Neural progenitor cell (in vitro differentiated cells): ENCODE results near the gene OTULIN.

ENCODE experiments used
- EZH2 ChIP-seq: fragments of 200-600 bp; sonication (generic); IDR thresholded peaks from 2 replicates; pipeline ENCODE4 v1.6.1; 2017; ENCODE audit warnings: antibody characterized with exemption, mild to moderate bottlenecking, moderate library complexity
- EZH2phosphoT487 ChIP-seq: fragments of 200-600 bp; sonication (generic); IDR thresholded peaks from 2 replicates; pipeline ENCODE4 v1.6.1; 2017; ENCODE audit warnings: antibody characterized with exemption
- TF ChIP-seq, protein P1 (sequence below): fragments of 200-600 bp; sonication (generic); IDR thresholded peaks from 2 replicates; pipeline ENCODE4 v1.5.1; 2017; ENCODE audit warnings: antibody characterized with exemption, mild to moderate bottlenecking

DNA sequence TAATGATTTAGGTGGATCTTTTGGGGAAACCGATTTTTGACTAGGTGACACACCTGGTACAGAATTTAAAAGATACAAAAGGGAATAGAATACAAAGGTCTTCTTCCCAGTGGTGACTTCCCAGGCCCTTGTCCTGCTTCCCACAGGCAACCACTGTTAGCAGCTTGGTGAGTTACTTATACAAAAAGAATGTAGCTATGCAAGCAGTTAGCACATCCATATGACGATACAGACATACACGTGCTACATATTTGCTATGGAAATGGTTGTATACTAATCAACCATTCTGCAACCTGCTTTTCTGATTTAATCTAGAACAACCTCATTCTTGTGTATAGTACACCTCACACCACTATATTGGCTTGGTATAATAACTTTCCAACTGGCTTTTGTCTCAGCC lies 51.0 kb downstream of the OTULIN start:
- no peak for TF ChIP-seq EZH2
- TF ChIP-seq, protein P1, sequence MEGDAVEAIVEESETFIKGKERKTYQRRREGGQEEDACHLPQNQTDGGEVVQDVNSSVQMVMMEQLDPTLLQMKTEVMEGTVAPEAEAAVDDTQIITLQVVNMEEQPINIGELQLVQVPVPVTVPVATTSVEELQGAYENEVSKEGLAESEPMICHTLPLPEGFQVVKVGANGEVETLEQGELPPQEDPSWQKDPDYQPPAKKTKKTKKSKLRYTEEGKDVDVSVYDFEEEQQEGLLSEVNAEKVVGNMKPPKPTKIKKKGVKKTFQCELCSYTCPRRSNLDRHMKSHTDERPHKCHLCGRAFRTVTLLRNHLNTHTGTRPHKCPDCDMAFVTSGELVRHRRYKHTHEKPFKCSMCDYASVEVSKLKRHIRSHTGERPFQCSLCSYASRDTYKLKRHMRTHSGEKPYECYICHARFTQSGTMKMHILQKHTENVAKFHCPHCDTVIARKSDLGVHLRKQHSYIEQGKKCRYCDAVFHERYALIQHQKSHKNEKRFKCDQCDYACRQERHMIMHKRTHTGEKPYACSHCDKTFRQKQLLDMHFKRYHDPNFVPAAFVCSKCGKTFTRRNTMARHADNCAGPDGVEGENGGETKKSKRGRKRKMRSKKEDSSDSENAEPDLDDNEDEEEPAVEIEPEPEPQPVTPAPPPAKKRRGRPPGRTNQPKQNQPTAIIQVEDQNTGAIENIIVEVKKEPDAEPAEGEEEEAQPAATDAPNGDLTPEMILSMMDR = no peak
- no peak for TF ChIP-seq EZH2phosphoT487
